Measurements from ENCODE around the gene BCCIP.

BCCIP gene

GRCh38 chr10:125845617-125846016 lies 22.3 kb downstream of the BCCIP start:
- Histone ChIP-seq H3K27ac (ENCODE audit: low read depth, low read length) (no peak overlapping the region), H3K4me1 (ENCODE audit: control insufficient read depth, insufficient read depth, low read length, unreplicated experiment) (peaks cover 9% of the 10 kb centered on the region), H2AFZ (ENCODE audit: low read length, unreplicated experiment) (no peak overlapping the region), H3K36me3 (ENCODE audit: insufficient read depth, low read length) (peaks cover 6% of the 10 kb centered on the region; the same call in 1 of the 2 replicates), H3K27me3 (ENCODE audit: insufficient read depth, low read length) (no peaks in the 10 kb centered on the region), H3K4me3 (ENCODE audit: low read depth, low read length) (no peak overlapping the region), H3K79me2 (ENCODE audit: control insufficient read depth, insufficient read depth, low read length, unreplicated experiment) (no peaks in the 10 kb centered on the region)

DNA sequence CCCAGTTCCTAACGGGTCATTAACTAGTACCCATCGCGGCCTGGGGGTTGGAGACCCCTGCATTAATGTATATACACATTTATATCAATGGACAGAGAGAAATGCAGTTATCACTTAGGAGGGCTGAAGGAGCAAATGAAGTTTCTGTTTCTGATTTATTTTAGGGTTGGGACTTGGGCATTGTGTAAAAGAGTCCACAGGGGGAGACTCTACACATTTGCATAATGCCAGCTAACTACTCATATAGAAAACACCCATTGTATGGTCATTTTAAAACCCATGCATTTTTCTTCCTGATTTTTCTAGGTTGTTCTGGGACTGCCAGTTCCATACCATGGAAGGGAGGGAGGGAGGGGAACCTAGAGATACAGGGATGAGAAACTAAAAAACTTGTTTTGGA lies 23.5 kb downstream of the BCCIP start:
- Histone ChIP-seq H2AFZ (ENCODE audit: low read length, unreplicated experiment) (no peak overlapping the region), H3K4me1 (ENCODE audit: control insufficient read depth, insufficient read depth, low read length, unreplicated experiment) (no peaks in the 10 kb centered on the region), H3K36me3 (ENCODE audit: insufficient read depth, low read length) (peaks cover 2% of the 10 kb centered on the region; the same call in 1 of the 2 replicates), H3K27ac (ENCODE audit: low read depth, low read length) (no peak overlapping the region), H3K4me3 (ENCODE audit: low read depth, low read length) (no peak overlapping the region), H3K27me3 (ENCODE audit: insufficient read depth, low read length) (no peaks in the 10 kb centered on the region), H3K79me2 (ENCODE audit: control insufficient read depth, insufficient read depth, low read length, unreplicated experiment) (no peaks in the 10 kb centered on the region)

DNA sequence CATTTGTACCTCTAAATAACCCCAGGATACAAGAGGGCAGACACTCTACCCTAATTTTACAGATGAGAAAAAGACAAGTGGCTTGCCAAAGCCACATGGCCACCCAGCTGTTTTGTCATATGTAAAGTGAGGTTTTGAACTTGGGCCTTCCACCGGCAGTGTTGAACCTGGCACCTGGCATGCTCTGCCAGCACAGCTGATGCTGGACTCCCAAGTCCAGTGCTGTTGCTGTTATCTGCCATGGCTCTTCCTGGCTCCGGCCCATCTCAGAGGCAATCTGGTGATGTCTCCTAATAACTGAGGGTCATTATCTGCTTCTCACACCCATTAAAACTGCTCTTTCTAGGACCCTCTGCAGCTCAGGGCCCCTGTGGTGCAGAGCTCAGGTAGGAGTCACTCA lies 25.0 kb downstream of the BCCIP start:
- Histone ChIP-seq H2AFZ (ENCODE audit: low read length, unreplicated experiment) (no peak overlapping the region), H3K79me2 (ENCODE audit: control insufficient read depth, insufficient read depth, low read length, unreplicated experiment) (no peaks in the 10 kb centered on the region), H3K4me3 (ENCODE audit: low read depth, low read length) (no peak overlapping the region), H3K36me3 (ENCODE audit: insufficient read depth, low read length) (peaks cover 10% of the 10 kb centered on the region; the same call in 1 of the 2 replicates), H3K27ac (ENCODE audit: low read depth, low read length) (no peak overlapping the region), H3K4me1 (ENCODE audit: control insufficient read depth, insufficient read depth, low read length, unreplicated experiment) (no peaks in the 10 kb centered on the region), H3K27me3 (ENCODE audit: insufficient read depth, low read length) (no peaks in the 10 kb centered on the region)

GRCh38 chr10:125848857-125849256 lies 25.5 kb downstream of the BCCIP start:
- no peak overlapping the region for H2AFZ ChIP-seq (ENCODE audit: low read length, unreplicated experiment)
- no peak overlapping the region for H3K4me3 ChIP-seq (ENCODE audit: low read depth, low read length)
- peaks cover 10% of the 10 kb centered on the region; the same call in 1 of the 2 replicates for H3K36me3 ChIP-seq (ENCODE audit: insufficient read depth, low read length)
- H3K27me3 ChIP-seq (ENCODE audit: insufficient read depth, low read length), result no peaks in the 10 kb centered on the region
- H3K4me1 ChIP-seq (ENCODE audit: control insufficient read depth, insufficient read depth, low read length, unreplicated experiment), result no peaks in the 10 kb centered on the region
- no peaks in the 10 kb centered on the region for H3K79me2 ChIP-seq (ENCODE audit: control insufficient read depth, insufficient read depth, low read length, unreplicated experiment)
- no peak overlapping the region for H3K27ac ChIP-seq (ENCODE audit: low read depth, low read length)

- H2AFZ ChIP-seq (ENCODE audit: low read length, unreplicated experiment), result no peak overlapping the region
- H3K36me3 ChIP-seq (ENCODE audit: insufficient read depth, low read length), result peaks cover 10% of the 10 kb centered on the region; the same call in 1 of the 2 replicates
- no peaks in the 10 kb centered on the region for H3K79me2 ChIP-seq (ENCODE audit: control insufficient read depth, insufficient read depth, low read length, unreplicated experiment)
- H3K27me3 ChIP-seq (ENCODE audit: insufficient read depth, low read length), result no peaks in the 10 kb centered on the region
- no peaks in the 10 kb centered on the region for H3K4me1 ChIP-seq (ENCODE audit: control insufficient read depth, insufficient read depth, low read length, unreplicated experiment)
- H3K4me3 ChIP-seq (ENCODE audit: low read depth, low read length), result no peak overlapping the region
- H3K27ac ChIP-seq (ENCODE audit: low read depth, low read length), result no peak overlapping the region
Observed at GRCh38 chr10:125849448-125849847, 26.1 kb downstream of the BCCIP start.

DNA sequence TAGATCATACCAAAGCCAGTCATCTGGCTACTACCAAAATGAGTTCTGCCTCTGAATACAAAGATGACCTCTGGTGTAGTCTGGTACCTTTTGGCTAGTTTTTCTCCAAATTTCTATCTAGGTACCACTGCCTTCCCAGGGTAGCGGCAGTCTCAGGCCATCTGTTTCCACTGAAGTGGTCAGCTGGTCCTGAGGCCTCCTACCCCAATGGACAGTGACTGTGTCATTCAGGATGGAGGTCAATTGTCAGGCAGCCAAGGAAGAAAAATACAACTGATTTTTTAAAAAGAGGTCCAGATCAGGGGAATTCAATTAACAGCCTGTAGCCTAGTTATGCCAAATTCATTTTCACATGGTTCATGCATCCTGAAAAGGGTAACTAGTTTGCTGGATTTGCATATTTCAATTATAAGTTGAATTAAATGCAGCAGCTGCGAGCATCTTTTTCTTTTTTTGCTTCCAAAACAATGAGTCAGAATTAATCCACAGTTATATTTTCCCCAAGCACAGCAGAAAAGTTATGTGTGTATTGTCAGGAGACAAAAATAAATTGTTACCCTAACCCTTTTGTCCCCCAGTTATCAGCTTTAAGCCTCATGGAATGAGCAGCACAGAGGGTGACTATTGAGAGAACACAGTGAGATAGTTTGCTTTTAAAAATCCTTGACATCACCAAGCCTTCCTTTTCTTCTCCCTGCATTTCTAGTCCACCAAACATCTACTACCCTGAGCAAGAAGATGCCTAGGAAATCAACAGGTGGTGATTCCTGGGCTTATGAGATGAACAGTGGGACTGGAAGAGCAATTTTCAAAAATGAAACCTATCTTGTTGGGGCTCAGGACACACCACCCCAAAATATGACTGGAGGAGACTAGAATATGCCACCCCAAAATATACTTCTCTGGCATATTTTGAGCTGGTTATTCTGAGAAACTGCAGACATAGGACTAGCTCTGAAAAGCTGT lies 27.7 kb downstream of the BCCIP start:
- H3K27ac ChIP-seq (ENCODE audit: low read depth, low read length), result no peak overlapping the region
- no peaks in the 10 kb centered on the region for H3K4me1 ChIP-seq (ENCODE audit: control insufficient read depth, insufficient read depth, low read length, unreplicated experiment)
- no peaks in the 10 kb centered on the region for H3K79me2 ChIP-seq (ENCODE audit: control insufficient read depth, insufficient read depth, low read length, unreplicated experiment)
- no peaks in the 10 kb centered on the region for H3K27me3 ChIP-seq (ENCODE audit: insufficient read depth, low read length)
- H3K36me3 ChIP-seq (ENCODE audit: insufficient read depth, low read length), result peaks cover 10% of the 10 kb centered on the region; the same call in 1 of the 2 replicates
- H2AFZ ChIP-seq (ENCODE audit: low read length, unreplicated experiment), result no peak overlapping the region
- no peak overlapping the region for H3K4me3 ChIP-seq (ENCODE audit: low read depth, low read length)

DNA sequence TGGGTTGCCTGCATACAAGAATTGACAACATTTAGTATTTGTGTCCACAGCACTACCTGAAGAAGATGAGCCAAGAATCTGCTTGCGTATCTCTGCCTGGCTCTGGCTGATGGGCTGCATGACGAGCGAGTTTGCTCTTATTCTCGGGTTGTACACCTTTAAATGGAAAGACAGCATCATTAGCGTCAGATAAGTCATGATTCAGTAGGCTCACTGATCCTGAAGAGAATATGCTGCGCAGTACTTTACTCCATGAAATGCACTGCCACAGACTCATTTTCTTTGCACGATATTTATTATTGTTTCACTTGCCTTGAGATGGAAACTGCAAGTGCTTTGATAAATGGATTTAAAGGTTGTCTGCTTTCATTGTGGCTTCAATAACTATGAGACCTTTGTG lies 29.1 kb downstream of the BCCIP start:
- Histone ChIP-seq H3K27me3 (ENCODE audit: insufficient read depth, low read length) (no peaks in the 10 kb centered on the region), H3K79me2 (ENCODE audit: control insufficient read depth, insufficient read depth, low read length, unreplicated experiment) (no peaks in the 10 kb centered on the region), H3K27ac (ENCODE audit: low read depth, low read length) (no peak overlapping the region), H3K4me1 (ENCODE audit: control insufficient read depth, insufficient read depth, low read length, unreplicated experiment) (no peaks in the 10 kb centered on the region), H3K36me3 (ENCODE audit: insufficient read depth, low read length) (peaks cover 10% of the 10 kb centered on the region; the same call in 1 of the 2 replicates), H3K4me3 (ENCODE audit: low read depth, low read length) (no peak overlapping the region), H2AFZ (ENCODE audit: low read length, unreplicated experiment) (no peak overlapping the region)

GRCh38 chr10:125857185-125857760 lies 33.9 kb downstream of the BCCIP start:
- Histone ChIP-seq H3K36me3 (ENCODE audit: insufficient read depth, low read length) (peaks cover 8% of the 10 kb centered on the region), H3K27ac (ENCODE audit: low read depth, low read length) (no peak overlapping the region), H3K4me1 (ENCODE audit: control insufficient read depth, insufficient read depth, low read length, unreplicated experiment) (no peaks in the 10 kb centered on the region), H2AFZ (ENCODE audit: low read length, unreplicated experiment) (no peak overlapping the region), H3K79me2 (ENCODE audit: control insufficient read depth, insufficient read depth, low read length, unreplicated experiment) (no peaks in the 10 kb centered on the region), H3K27me3 (ENCODE audit: insufficient read depth, low read length) (no peaks in the 10 kb centered on the region), H3K4me3 (ENCODE audit: low read depth, low read length) (no peak overlapping the region)

DNA sequence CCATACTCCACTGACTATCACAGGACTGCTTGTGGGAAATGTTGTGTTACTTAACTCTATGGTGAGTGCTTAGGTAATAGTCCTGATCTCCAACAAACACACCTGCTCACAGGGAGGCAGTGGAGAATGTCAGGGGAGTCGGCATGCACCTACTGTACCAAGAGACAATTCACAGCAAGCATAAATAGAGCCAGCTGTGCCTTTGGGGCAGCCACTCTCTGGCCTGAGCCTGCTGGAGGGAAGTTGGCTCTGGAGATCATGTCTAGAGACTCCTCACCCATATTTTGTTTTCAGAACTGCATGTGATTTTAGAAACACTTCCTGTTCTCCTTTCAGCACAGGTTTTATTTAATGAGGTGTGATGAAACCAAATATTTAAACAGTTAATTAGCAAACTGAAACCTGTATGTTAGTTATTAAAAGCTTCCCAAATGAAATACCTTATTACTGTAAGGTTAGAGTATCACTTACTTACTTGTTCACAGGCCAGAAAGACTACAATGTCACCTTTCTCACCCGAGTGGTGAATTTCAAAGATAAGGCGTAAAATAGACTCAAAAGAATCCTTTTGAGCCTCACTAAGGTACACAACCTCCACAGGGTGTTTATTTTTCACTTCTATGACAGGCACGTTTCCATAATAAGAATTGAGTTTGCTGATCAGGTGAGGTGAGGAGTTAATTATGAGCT lies 35.9 kb downstream of the BCCIP start:
- Histone ChIP-seq H3K36me3 (ENCODE audit: insufficient read depth, low read length) (peaks cover 3% of the 10 kb centered on the region; the same call in 1 of the 2 replicates), H3K27me3 (ENCODE audit: insufficient read depth, low read length) (no peaks in the 10 kb centered on the region), H3K27ac (ENCODE audit: low read depth, low read length) (no peak overlapping the region), H3K79me2 (ENCODE audit: control insufficient read depth, insufficient read depth, low read length, unreplicated experiment) (no peaks in the 10 kb centered on the region), H3K4me1 (ENCODE audit: control insufficient read depth, insufficient read depth, low read length, unreplicated experiment) (no peaks in the 10 kb centered on the region), H3K4me3 (ENCODE audit: low read depth, low read length) (no peak overlapping the region), H2AFZ (ENCODE audit: low read length, unreplicated experiment) (no peak overlapping the region)

GRCh38 chr10:125865120-125865519 lies 41.8 kb downstream of the BCCIP start:
- H3K4me3 ChIP-seq (ENCODE audit: low read depth, low read length), result no peak overlapping the region
- H3K79me2 ChIP-seq (ENCODE audit: control insufficient read depth, insufficient read depth, low read length, unreplicated experiment), result no peaks in the 10 kb centered on the region
- no peak overlapping the region for H2AFZ ChIP-seq (ENCODE audit: low read length, unreplicated experiment)
- peaks cover 3% of the 10 kb centered on the region; the same call in 1 of the 2 replicates for H3K36me3 ChIP-seq (ENCODE audit: insufficient read depth, low read length)
- H3K27me3 ChIP-seq (ENCODE audit: insufficient read depth, low read length), result no peaks in the 10 kb centered on the region
- no peak overlapping the region for H3K27ac ChIP-seq (ENCODE audit: low read depth, low read length)
- H3K4me1 ChIP-seq (ENCODE audit: control insufficient read depth, insufficient read depth, low read length, unreplicated experiment), result no peaks in the 10 kb centered on the region

Measured in ACC112 (cell line).